Breast epithelium (tissue), 4 donors: ENCODE data around the gene NOD2. TPM values are rescaled to one million over a fixed set of nuclear protein-coding genes. Genes with fewer than 3 reads are reported as not detected.

Experiments
- DNase-seq, 2 donors: peaks; one replicate each; pipeline ENCODE4 v3.0.0-alpha.2; 2019; ENCODE audit warnings: low spot score in 2 of 2
- H3K27ac ChIP-seq, 2 donors: fragments of 200-600 bp; sonication (generic) in 1 of 2; one replicate each; pipeline ENCODE4 v1.5.1; 2016 to 2019; ENCODE audit warnings: mild to moderate bottlenecking in 1 of 2
- H3K27me3 ChIP-seq, 2 donors: fragments of 200-600 bp; sonication (generic) in 1 of 2; one replicate each; pipeline versions ENCODE4 v1.5.1 to v1.6.0; 2017 to 2019; ENCODE audit warnings: control low read depth in 1 of 2, mild to moderate bottlenecking in 1 of 2
- H3K36me3 ChIP-seq: fragments of 200-600 bp; one replicate; pipeline ENCODE4 v1.5.1; 2019
- H3K4me1 ChIP-seq, 2 donors: fragments of 200-600 bp; sonication (generic); one replicate each; pipeline ENCODE4 v1.5.1; 2016 to 2019; ENCODE audit warnings: control low read depth in 1 of 2
- H3K4me3 ChIP-seq, 3 donors: fragments of 200-600 bp; sonication (generic); 1 replicate in 2 of 3; 2 replicates in 1 of 3; pipeline ENCODE4 v1.5.1; 2016 to 2019; ENCODE audit warnings: mild to moderate bottlenecking in 3 of 3, moderate library complexity in 2 of 3
- H3K9me3 ChIP-seq, 2 donors: fragments of 200-600 bp; sonication (generic) in 1 of 2; one replicate each; pipeline ENCODE4 v1.5.1; 2016 to 2019; ENCODE audit warnings: control low read depth in 1 of 2
- POLR2A ChIP-seq: fragments of 450-650 bp; IDR thresholded peaks from one replicate; pipeline ENCODE4 v1.6.1; 2016; ENCODE audit warnings: antibody characterized with exemption, mild to moderate bottlenecking, moderate library complexity
- POLR2AphosphoS5 ChIP-seq, 3 donors: sonication (generic); formaldehyde crosslinking; IDR thresholded peaks; one replicate each; pipeline ENCODE4 v1.6.1; 2017; ENCODE audit warnings: antibody characterized with exemption in 3 of 3
- intact Hi-C: fragments of 100-400 bp; cut with DNase I; formaldehyde crosslinking; loops from one replicate; pipeline ENCODE4 v1.15.1; 2023; ENCODE audit warnings: low total_unique reads
- total RNA-seq, 3 donors: library from RNA; depleted of rRNA; stranded (reverse); fragments of >200 nt; gene quantifications; one replicate each; pipeline ENCODE4 v1.1.0, GENCODE V29; 2016
- TF ChIP-seq, protein P1 (sequence below), 3 donors: fragments of 450-650 bp; IDR thresholded peaks; one replicate each; pipeline ENCODE4 v1.5.1; 2016 to 2017; ENCODE audit warnings: antibody characterized with exemption in 3 of 3, mild to moderate bottlenecking in 3 of 3, moderate library complexity in 3 of 3

Gene NOD2
- total RNA-seq, 3 donors from 2014 or later, result 2.6 to 4.9 (median 3.8) TPM

- Histone ChIP-seq H3K4me1 (no peaks in the 10 kb centered on the region), H3K27me3 (no peaks in the 10 kb centered on the region), H3K36me3 (no peaks in the 10 kb centered on the region), H3K27ac (no peak overlapping the region), H3K4me3 (no peak overlapping the region), H3K9me3 (no peaks in the 10 kb centered on the region)
- peak in 1 of 2 donors; percentile 47 for DNase-seq
- no peak for TF ChIP-seq POLR2A
- TF ChIP-seq, protein P1, sequence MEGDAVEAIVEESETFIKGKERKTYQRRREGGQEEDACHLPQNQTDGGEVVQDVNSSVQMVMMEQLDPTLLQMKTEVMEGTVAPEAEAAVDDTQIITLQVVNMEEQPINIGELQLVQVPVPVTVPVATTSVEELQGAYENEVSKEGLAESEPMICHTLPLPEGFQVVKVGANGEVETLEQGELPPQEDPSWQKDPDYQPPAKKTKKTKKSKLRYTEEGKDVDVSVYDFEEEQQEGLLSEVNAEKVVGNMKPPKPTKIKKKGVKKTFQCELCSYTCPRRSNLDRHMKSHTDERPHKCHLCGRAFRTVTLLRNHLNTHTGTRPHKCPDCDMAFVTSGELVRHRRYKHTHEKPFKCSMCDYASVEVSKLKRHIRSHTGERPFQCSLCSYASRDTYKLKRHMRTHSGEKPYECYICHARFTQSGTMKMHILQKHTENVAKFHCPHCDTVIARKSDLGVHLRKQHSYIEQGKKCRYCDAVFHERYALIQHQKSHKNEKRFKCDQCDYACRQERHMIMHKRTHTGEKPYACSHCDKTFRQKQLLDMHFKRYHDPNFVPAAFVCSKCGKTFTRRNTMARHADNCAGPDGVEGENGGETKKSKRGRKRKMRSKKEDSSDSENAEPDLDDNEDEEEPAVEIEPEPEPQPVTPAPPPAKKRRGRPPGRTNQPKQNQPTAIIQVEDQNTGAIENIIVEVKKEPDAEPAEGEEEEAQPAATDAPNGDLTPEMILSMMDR (IDR thresholded peaks at IDR 0.05), result no peak
- no peak for TF ChIP-seq POLR2AphosphoS5 (IDR thresholded peaks at IDR 0.05)
- intact Hi-C loops, result no loop called here
These were observed 17.6 kb downstream of the NOD2 start for GRCh38 chr16:50711040-50711439.

DNA sequence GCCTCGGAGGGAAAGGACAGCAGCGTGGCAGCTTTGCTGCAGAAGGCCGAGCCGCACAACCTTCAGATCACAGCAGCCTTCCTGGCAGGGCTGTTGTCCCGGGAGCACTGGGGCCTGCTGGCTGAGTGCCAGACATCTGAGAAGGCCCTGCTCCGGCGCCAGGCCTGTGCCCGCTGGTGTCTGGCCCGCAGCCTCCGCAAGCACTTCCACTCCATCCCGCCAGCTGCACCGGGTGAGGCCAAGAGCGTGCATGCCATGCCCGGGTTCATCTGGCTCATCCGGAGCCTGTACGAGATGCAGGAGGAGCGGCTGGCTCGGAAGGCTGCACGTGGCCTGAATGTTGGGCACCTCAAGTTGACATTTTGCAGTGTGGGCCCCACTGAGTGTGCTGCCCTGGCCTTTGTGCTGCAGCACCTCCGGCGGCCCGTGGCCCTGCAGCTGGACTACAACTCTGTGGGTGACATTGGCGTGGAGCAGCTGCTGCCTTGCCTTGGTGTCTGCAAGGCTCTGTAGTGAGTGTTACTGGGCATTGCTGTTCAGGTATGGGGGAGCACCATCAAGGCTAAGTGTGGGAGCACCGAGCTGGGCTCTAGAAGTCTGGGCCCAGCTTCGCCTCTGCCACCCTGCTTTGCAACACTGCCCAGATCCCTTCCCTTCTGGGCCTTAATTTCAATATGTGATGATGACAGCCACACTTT lies 18.6 kb downstream of the NOD2 start:
- TF ChIP-seq POLR2AphosphoS5 (IDR thresholded peaks at IDR 0.05) (no peak), POLR2A (no peak)
- TF ChIP-seq, protein P1 (IDR thresholded peaks at IDR 0.05), result no peak

DNA sequence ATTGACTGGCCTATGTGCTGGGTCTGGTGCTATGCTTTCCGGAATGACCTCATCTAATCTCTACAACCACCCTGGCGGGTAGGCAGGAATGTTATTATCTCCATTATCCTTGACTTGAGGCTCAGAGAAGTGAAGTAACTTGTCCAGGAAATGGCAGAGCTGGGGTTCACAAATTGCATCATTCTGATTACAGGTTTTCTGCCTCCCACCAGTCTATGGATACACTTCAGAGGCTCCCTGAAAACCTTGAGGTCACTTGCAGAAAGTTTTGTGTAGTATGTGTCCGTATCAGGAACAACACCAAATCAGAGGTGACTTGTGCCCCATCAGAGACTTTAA lies 19.1 kb downstream of the NOD2 start:
- Histone ChIP-seq H3K27me3 (no peaks in the 10 kb centered on the region), H3K9me3 (no peaks in the 10 kb centered on the region), H3K4me1 (no peaks in the 10 kb centered on the region), H3K36me3 (no peaks in the 10 kb centered on the region), H3K4me3 (no peak overlapping the region), H3K27ac (no peak overlapping the region)
- no peak for DNase-seq
- intact Hi-C loops, result no loop called here
- TF ChIP-seq POLR2AphosphoS5 (IDR thresholded peaks at IDR 0.05), result no peak

More for the DNA sequence above, 18.6 kb downstream of the NOD2 start:
- Histone ChIP-seq H3K27ac (peak overlapping the region in 1 of 2 donors; percentile 25), H3K4me3 (no peak overlapping the region), H3K27me3 (no peaks in the 10 kb centered on the region), H3K36me3 (no peaks in the 10 kb centered on the region), H3K9me3 (no peaks in the 10 kb centered on the region), H3K4me1 (no peaks in the 10 kb centered on the region)
- DNase-seq, result peak in 1 of 2 donors; percentile 41
- intact Hi-C loops, result no loop called here

GRCh38 chr16:50712956-50713355 lies 19.6 kb downstream of the NOD2 start:
- Histone ChIP-seq H3K27ac (no peak overlapping the region), H3K4me3 (no peak overlapping the region), H3K4me1 (no peaks in the 10 kb centered on the region), H3K9me3 (no peaks in the 10 kb centered on the region), H3K27me3 (no peaks in the 10 kb centered on the region), H3K36me3 (no peaks in the 10 kb centered on the region)
- TF ChIP-seq POLR2A (no peak), POLR2AphosphoS5 (IDR thresholded peaks at IDR 0.05) (no peak)
- TF ChIP-seq, protein P1 (IDR thresholded peaks at IDR 0.05), result no peak
- DNase-seq, result no peak
- intact Hi-C loops, result no loop called here

GRCh38 chr16:50717091-50717490 lies 23.7 kb downstream of the NOD2 start:
- H3K27me3 ChIP-seq, result no peaks in the 10 kb centered on the region
- intact Hi-C loops, result no loop called here
- H3K36me3 ChIP-seq, result no peaks in the 10 kb centered on the region
- no peaks in the 10 kb centered on the region for H3K4me1 ChIP-seq
- H3K27ac ChIP-seq, result no peak overlapping the region
- no peak overlapping the region for H3K4me3 ChIP-seq
- DNase-seq, result no peak
- H3K9me3 ChIP-seq, result no peaks in the 10 kb centered on the region
- TF ChIP-seq POLR2A (no peak), POLR2AphosphoS5 (IDR thresholded peaks at IDR 0.05) (no peak)
- TF ChIP-seq, protein P1 (IDR thresholded peaks at IDR 0.05), result no peak
